GM12892 (cell line): Measurements from ENCODE around the gene PTPRN2.
"Not testable (repeated sequence)": the region's sequence is repeated elsewhere in the genome, so short reads cannot be mapped to it uniquely, and the experiment has no call there.

Experiments
- DNase-seq: peaks from one replicate; pipeline ENCODE4 v3.0.0; 2011; ENCODE audit not compliant: insufficient read length
- FAIRE-seq: peaks from 2 replicates; lab custom pipeline; 2011; peaks lifted over from hg19 to GRCh38; lab: Jason Lieb, UNC
- POLR2A ChIP-seq: IDR thresholded peaks from 2 replicates; pipeline ENCODE4 v1.6.1; 2011; ENCODE audit warnings: low read depth, low read length, control low read depth
- POLR2AphosphoS5 ChIP-seq: IDR thresholded peaks from 2 replicates; pipeline ENCODE4 v1.6.1; 2011; ENCODE audit warnings: low read depth, low read length, control low read depth
- TAF1 ChIP-seq: IDR thresholded peaks from 2 replicates; pipeline ENCODE4 v1.6.1; 2011; ENCODE audit warnings: low read depth, mild to moderate bottlenecking, control low read depth, low read length, borderline replicate concordance

The PTPRN2 gene

DNA sequence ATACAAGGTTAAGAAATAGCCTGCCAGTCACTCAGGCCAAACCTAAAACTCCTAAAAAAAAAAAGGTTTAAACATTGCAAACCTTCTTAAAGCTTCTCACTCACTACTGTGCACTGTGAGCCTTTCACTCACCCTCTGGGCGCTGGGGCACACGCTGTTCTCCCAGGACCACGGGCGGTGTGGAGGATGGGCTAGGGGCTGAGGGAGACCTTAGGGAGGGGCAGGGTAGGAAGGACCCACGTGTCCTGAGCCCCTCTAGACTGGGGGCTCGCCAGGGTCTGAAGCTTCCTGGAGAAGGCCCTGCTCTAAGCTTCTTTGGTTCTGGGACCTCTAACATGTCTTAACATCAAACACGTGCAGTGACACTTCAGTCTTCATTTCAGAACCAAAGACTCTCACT, 681.0 kb downstream of the PTPRN2 start:
- no peak for FAIRE-seq
- no peak for DNase-seq
- TF ChIP-seq TAF1 (no peak), POLR2A (no peak), POLR2AphosphoS5 (no peak)

DNA sequence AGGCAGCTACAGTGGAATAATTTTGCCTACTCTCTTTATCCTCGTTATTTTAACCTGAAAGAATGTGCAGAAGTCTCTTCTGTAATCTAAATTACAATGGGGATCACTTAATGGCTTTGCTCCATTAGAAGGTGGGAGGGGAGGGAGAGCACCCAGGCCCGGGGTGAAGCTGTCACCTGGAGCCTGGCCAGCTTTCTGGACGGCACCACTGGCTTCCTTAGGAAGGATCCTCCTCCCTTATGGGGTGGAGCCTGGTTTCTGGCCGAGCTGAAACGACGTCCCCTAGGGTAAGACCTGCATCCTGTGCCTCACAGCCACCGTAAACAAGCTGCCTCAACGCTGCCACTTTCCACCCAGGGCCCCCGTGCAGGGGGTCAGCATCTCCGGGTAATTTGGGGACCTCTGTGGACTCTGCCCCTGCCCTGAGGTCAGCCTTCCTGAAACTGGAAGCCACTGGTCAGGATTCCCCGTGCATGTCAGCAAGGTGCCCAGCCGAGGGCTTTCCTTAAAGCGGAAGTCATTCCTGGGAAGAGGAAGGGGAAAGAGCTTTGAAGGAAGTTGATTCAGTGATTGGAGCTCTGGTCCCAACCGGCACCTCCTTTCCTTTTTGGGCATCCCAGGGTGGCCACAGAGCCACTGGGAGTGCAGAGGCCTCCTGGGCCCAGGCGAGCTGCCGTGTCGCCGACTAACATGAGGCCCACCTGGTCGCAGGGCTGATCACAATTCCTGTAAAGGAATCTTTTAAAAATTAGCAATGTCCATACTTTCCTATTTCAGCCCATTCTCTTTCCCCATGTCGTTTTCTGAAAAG, 681.8 kb downstream of the PTPRN2 start:
- FAIRE-seq (no peak), DNase-seq (no peak)

DNA sequence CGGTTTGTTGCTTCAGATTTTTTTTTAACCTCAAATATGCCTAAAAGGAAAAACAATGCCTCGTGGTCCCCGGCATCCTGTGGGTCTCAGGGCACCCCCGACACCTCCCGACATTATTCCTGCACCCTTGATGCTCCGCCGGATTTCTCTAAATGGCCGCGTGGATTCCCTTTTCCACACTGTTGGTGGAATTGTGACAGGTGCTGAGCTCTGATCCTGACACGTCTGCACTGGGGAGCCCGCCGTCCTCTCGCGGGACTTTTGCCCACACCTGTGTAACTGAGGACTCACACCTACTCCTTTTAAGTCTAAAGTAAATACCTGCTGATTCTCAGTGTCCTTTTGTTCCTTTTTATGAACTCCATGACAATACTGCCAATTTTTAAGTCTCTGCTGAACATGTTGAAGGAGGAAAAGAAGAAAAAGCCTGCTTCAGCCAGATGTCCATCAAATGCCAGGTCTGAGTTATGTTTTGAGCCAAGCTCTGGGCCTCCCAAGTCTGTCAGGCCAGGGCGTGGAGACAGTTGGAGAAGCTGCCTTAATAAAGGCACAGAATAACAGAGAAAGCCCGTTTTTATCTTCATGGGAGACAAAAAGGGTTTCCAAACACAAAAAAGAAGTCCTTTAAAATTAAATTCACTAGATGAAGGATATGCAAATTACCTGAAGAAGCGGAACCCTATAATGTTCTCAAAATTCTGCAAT, 682.6 kb downstream of the PTPRN2 start:
- FAIRE-seq = no peak
- TF ChIP-seq POLR2A (no peak), TAF1 (no peak), POLR2AphosphoS5 (no peak)
- DNase-seq = no peak

More for the DNA sequence above, 681.8 kb downstream of the PTPRN2 start:
- TF ChIP-seq POLR2AphosphoS5 (no peak), POLR2A (no peak), TAF1 (no peak)

DNA sequence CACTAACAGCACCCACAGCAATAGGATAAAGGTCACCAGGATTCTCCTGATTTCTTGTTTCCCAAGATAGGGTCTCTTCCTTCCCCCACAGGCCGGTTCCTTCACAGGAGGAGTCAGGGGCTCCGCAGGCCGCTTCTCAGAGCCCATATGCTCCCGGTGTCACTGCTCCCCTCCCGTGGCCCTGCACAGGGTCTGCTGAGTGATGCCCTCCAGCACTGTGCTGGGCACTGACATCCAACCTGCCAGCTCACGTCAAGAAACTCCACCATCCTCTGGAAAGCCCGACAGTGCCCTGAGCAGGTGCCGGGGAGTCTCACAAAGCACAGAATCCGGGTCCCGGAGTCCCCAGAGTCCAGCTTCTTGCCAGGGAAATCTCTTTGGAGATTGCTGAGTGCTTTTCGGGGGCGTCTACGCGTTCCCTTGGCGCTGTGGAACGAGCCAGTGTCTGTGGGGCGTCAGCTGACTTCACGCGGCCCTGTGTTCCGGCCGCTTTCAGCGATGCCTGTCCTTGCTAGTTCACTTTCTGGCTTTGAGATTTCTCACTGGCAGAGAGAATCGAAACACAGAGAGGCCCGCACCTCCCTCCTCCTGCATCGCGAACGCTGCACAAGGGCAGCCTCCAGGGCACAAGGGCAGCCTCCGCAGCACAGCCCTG, 683.3 kb downstream of the PTPRN2 start:
- TF ChIP-seq TAF1 = no peak
- no peak for TF ChIP-seq POLR2AphosphoS5
- TF ChIP-seq POLR2A = no peak
- DNase-seq (no peak), FAIRE-seq (no peak)

DNA sequence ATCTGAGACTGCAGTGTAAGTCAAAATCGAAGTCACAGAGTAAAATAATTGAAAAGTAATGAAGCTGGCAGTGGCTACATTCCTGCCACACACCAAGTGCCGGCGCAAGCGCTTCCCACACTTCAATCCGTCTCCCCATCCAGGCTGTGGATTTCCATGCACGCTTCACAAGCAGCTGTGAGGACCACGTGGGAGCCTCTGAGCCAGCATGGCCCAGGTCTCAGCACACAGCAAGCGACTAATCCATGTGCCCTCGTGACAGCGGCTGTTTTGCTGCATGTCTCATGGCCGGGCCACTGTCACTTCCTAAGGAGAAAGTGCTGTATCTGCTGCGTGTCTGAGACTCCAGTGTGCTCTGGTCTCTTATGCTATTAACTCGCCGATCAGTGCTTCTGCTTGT, 683.9 kb downstream of the PTPRN2 start:
- TF ChIP-seq POLR2AphosphoS5 = no peak
- no peak for TF ChIP-seq TAF1
- no peak for TF ChIP-seq POLR2A
- DNase-seq = no peak
- no peak for FAIRE-seq

DNA sequence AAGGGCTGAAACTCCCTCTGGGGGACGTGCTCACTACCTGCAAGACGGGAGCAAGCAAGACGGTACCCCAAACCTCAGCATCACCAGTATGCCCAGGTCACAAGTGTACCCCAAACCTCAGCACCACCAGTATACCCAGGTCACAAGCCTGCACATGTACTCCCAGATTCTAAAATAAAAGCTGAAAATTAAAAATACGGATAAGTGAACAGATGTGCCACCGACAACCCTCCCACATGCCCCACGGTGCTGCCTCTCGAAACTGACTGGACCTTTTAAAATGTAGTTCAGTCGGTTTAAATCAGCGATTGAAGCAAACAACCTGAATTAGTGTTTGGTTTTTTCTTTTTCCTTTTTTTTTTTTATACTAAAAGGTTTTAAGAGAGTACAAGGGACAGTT, 684.3 kb downstream of the PTPRN2 start:
- TF ChIP-seq POLR2AphosphoS5 (no peak), TAF1 (no peak), POLR2A (no peak)
- FAIRE-seq (no peak), DNase-seq (no peak)

DNA sequence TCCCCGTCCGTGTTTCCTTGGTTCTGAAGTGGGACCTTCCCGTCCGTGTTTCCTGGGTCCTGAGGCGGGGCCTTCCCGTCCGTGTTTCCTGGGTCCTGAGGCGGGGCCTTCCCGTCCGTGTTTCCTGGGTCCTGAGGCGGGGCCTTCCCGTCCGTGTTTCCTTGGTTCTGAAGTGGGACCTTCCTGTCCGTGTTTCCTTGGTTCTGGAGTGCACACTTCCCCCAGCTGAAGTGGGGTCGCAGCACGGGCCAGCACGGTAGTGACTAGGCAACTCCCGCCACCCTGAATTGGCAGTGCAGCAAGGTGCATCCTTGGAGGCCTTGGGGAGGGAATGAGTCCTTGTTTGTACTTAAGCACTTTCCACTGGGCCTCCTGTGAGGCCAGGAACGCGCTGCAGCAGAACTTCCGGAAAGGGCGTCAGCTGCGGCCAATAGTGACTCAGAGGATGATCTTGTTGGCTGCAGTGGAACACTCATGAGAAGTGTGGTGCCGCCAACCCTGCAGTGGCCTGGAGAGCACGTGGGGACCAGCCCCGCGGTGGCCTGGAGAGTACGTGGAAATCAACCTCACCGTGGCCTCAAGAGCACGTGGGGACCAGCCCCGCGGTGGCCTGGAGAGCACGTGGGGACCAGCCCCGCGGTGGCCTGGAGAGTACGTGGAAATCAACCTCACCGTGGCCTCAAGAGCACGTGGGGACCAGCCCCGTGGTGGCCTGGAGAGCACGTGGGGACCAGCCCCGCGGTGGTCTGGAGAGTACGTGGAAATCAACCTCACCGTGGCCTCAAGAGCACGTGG, 685.6 kb downstream of the PTPRN2 start:
- FAIRE-seq = not testable (repeated sequence)

DNA sequence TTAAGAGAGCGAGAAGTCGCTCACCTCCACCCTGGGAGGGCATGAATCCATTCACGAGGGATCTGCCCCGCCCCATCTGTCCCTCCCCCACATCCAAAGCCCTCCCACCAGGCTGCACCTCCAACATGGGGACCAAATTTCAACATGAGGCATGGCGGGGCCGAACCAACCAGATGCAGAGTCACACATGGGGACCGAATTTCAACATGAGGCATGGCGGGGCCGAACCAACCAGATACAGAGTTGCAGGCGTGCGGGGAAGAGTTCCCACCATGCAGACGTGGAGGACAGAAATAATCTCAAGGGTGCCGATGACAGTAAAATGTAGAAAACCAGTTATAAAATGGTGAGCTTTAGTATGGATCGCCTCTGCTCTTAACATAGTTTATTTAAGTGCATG, 686.5 kb downstream of the PTPRN2 start:
- TF ChIP-seq POLR2AphosphoS5 (no peak), POLR2A (no peak), TAF1 (no peak)
- no peak for FAIRE-seq
- DNase-seq = no peak

More for the DNA sequence above, 685.6 kb downstream of the PTPRN2 start:
- not testable (repeated sequence) for DNase-seq

DNA sequence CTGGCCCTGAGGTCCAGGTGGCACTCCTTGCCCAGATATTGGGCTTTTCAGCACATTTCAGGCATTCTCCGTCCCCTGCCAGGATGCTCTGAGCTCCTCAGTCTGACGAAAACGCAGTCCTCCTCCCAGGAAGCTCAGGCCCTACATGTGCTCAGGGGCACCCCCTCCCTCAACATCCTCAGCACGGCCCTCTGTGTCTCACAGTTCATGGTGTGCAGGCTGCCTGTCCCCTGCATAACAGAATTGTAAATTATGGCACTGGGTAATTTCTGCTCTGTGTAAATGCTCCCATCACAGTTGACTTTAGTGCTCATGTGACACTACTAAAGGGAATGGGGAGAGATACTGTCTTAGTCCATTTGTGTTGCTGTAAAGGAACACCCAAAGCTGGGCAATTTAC, 687.1 kb downstream of the PTPRN2 start:
- TF ChIP-seq POLR2A (no peak), POLR2AphosphoS5 (no peak), TAF1 (no peak)
- DNase-seq = no peak
- no peak for FAIRE-seq

DNA sequence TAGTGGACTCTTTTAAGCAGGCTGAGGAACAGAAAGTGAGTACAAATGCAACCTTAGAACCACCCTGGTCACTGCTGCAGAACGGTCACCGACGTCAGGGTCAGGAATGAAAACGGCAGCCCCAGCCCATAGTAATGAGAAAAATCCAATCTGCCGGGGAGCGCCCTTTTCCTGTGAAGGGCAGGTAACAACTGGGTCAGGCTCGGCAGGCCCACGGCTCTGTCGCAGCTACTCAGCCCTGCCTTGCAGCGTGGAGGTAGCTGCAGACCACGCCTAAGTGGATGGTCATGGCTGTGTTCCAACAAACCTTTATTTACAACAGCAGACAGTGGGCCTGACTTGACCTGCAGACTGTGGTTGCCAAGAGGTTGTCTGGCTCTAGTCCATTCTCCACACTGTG, 687.6 kb downstream of the PTPRN2 start:
- FAIRE-seq (no peak), DNase-seq (no peak)
- no peak for TF ChIP-seq POLR2AphosphoS5
- no peak for TF ChIP-seq POLR2A
- no peak for TF ChIP-seq TAF1

DNA sequence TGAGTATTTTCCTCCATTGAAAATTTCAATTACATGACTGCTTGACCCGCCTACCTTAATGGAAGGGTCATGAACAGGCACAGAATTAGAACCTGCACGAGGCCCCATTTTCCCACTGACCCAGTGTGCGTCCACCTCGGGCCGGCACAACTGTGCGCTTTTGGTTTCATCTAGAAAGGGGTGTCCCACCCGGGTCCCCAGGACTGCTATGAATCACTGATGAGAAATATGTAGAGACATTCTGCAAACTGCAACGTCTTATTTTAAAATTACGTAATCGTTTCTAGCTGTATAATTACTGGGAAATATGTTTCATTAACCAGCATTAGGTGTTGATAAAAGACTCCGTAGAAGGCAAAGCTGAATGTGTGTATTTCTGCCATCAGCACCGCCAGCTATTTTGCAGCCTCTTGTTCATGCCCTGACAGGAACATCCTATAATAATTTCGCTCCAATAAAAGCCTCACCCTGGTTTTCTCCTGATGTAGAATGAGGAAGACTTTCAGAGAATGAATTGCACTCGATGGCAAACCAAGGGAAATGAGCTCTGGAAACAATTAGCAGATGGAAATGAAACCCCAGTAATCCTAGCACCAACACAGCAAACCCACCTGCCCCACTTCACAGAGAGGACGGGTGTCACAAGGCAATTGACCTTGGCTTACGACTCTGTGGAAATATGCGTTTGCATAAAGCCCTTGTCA, 688.7 kb downstream of the PTPRN2 start:
- FAIRE-seq (no peak), DNase-seq (no peak)
- no peak for TF ChIP-seq POLR2A
- no peak for TF ChIP-seq POLR2AphosphoS5
- TF ChIP-seq TAF1 = no peak
